Activated B cell treated with CpG ODN at 0.5 μM for 24 hours (primary cell): ENCODE measurements around the gene RLF. TPM values are rescaled to one million over a fixed set of nuclear protein-coding genes. Genes with fewer than 3 reads are reported as not detected.

Experiments
- ATAC-seq: fragments of 200-7000 bp; cut with Tn5 transposase; one replicate; pipeline ENCODE4 v1.10.0; 2021; ENCODE audit warnings: low read depth, mild to moderate bottlenecking, moderate library complexity
- CTCF ChIA-PET: fragments of 350-600 bp; sonication (Branson Sonifier 250); formaldehyde crosslinking; loops from one replicate; lab custom pipeline; 2021; ENCODE audit warnings: antibody characterized with exemption; lab: Charles Lee
- POLR2A ChIA-PET: fragments of 350-600 bp; sonication (Branson Sonifier 250); formaldehyde crosslinking; loops from one replicate; lab custom pipeline; 2021; ENCODE audit warnings: antibody characterized with exemption; lab: Charles Lee
- DNase-seq: peaks from one replicate; pipeline ENCODE4 v3.0.0; 2022
- H3K27ac Mint-ChIP-seq: one replicate; pipeline ENCODE4 v1.8.0; 2020; ENCODE audit warnings: mixed read lengths
- H3K27me3 Mint-ChIP-seq: one replicate; pipeline ENCODE4 v1.8.0; 2021; ENCODE audit warnings: mixed read lengths
- H3K36me3 Mint-ChIP-seq: one replicate; pipeline ENCODE4 v1.8.0; 2021; ENCODE audit warnings: low read depth, mixed read lengths
- H3K4me1 Mint-ChIP-seq: one replicate; pipeline ENCODE4 v1.8.0; 2021; ENCODE audit warnings: mixed read lengths
- H3K4me3 Mint-ChIP-seq: one replicate; pipeline ENCODE4 v1.8.0; 2020; ENCODE audit warnings: mild to moderate bottlenecking, mixed read lengths
- H3K9me3 Mint-ChIP-seq: one replicate; pipeline ENCODE4 v1.8.0; 2020; ENCODE audit warnings: mixed read lengths
- intact Hi-C: fragments of 100-400 bp; cut with micrococcal nuclease; formaldehyde crosslinking; loops from one replicate; pipeline ENCODE4 v1.15.1; 2024
- total RNA-seq: library from RNA; stranded (reverse); gene quantifications from 2 replicates; pipeline ENCODE4 v1.2.3, GENCODE V29; 2022
- TF ChIP-seq, protein P1 (sequence below): fragments of 200-600 bp; IDR thresholded peaks from one replicate; pipeline ENCODE4 v1.8.0; 2022; ENCODE audit warnings: antibody characterized with exemption, mild to moderate bottlenecking

Gene RLF
- total RNA-seq, 1 donor from 2014 or later = 19.2 TPM

DNA sequence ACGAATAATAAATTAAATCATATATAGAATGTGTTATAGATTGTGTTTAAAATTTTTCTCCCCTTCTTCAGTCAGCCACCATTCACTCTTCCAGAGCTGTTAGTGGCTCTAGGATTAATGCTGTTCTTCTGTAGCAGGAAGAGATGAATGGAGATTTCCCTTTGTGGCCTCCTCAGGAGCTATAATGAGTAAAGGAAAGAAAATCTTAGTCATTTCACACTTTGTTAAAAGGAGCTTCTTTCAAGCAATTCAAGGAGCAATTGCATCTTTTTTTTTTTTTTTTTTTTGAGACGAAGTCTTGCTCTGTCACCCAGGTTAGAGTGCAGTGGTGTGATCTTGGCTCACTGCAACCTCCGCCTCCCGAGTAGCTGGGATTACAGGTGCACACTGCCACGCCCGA is 62.9 kb downstream of the RLF start:
- no peak overlapping the region for H3K27ac Mint-ChIP-seq
- DNase-seq = no peak
- peaks cover 37% of the 10 kb centered on the region for H3K36me3 Mint-ChIP-seq
- no peaks in the 10 kb centered on the region for H3K27me3 Mint-ChIP-seq
- H3K4me1 Mint-ChIP-seq = no peaks in the 10 kb centered on the region
- ChIA-PET POLR2A (no interaction called here), CTCF (interaction anchor here (0.6 kb wide), 1 partner anchor 35 kb away, joined by 4 read pairs; no protein-coding TSS in a partner anchor)
- intact Hi-C loops = no loop called here
- no peak overlapping the region for H3K4me3 Mint-ChIP-seq
- TF ChIP-seq, protein P1, sequence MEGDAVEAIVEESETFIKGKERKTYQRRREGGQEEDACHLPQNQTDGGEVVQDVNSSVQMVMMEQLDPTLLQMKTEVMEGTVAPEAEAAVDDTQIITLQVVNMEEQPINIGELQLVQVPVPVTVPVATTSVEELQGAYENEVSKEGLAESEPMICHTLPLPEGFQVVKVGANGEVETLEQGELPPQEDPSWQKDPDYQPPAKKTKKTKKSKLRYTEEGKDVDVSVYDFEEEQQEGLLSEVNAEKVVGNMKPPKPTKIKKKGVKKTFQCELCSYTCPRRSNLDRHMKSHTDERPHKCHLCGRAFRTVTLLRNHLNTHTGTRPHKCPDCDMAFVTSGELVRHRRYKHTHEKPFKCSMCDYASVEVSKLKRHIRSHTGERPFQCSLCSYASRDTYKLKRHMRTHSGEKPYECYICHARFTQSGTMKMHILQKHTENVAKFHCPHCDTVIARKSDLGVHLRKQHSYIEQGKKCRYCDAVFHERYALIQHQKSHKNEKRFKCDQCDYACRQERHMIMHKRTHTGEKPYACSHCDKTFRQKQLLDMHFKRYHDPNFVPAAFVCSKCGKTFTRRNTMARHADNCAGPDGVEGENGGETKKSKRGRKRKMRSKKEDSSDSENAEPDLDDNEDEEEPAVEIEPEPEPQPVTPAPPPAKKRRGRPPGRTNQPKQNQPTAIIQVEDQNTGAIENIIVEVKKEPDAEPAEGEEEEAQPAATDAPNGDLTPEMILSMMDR = no peak
- H3K9me3 Mint-ChIP-seq = no peaks in the 10 kb centered on the region
- ATAC-seq = no peak

DNA sequence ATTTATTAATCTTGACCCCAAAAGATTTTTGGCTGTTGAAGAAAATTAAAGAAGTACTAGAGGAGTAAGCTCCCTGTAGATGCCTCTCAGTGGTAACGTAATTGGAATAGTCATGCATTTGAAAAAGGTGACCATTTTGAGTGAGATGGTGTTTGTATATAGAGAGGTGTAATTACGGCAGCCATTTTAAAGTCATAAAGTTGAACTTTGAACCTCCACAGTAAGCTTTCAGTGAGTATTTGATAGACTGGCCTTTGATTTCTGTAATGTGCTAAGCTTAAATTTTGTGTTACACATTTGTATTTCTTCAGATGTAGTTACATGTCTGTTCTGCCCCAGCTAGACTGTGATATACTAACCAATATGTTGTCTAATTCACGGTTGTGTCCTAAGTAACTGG is 65.0 kb downstream of the RLF start:
- DNase-seq = no peak
- intact Hi-C loops = no loop called here
- Mint-ChIP-seq H3K4me1 (no peaks in the 10 kb centered on the region), H3K36me3 (peaks cover 39% of the 10 kb centered on the region), H3K4me3 (no peak overlapping the region), H3K9me3 (no peaks in the 10 kb centered on the region), H3K27ac (no peak overlapping the region), H3K27me3 (no peaks in the 10 kb centered on the region)
- no peak for ATAC-seq
- CTCF ChIA-PET = no interaction called here
- POLR2A ChIA-PET = interaction anchor here (0.6 to 0.7 kb wide), 2 partner anchors 137 to 436 kb away, joined by 4 to 11 read pairs; no protein-coding TSS in a partner anchor
- TF ChIP-seq, protein P1 = no peak

DNA sequence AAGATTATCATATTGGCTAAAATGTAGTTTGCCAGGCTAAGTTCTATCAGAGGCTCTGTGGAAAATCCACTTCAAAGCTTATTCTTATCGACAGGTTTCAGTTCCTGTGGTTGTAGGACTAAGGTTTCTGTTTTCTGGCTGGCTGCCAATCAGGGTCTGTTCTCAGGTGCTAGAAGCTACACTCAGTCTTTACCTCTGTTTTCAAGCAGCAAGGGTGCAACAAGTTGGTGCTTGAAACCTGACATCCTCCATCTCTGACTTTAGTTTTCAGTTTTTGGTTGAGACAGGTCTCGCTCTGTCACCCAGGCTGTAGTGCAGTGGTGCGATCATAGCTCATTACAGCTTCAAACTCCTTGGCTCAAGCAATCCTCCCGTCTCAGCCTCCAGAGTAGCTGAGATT is 71.3 kb downstream of the RLF start:
- ChIA-PET POLR2A (interaction anchor here (0.6 to 1.0 kb wide), 4 partner anchors 24 to 83 kb away, joined by 3 to 6 read pairs (median 4); partner anchors contain the start of gene RLF), CTCF (interaction anchor here (1.6 to 1.8 kb wide), 2 partner anchors 83 to 106 kb away, joined by 4 read pairs; no protein-coding TSS in a partner anchor)
- DNase-seq (no peak), ATAC-seq (peak; percentile 86)
- intact Hi-C loops = loop anchor here (1.0 to 2.0 kb wide), 2 partner anchors 9 to 26 kb away; partner anchors contain the start of gene ZMPSTE24
- Mint-ChIP-seq H3K27ac (peak overlapping the region; percentile 24), H3K9me3 (no peaks in the 10 kb centered on the region), H3K4me1 (peaks cover 11% of the 10 kb centered on the region), H3K27me3 (no peaks in the 10 kb centered on the region), H3K4me3 (no peak overlapping the region), H3K36me3 (peaks cover 75% of the 10 kb centered on the region)
- TF ChIP-seq, protein P1 = no peak

DNA sequence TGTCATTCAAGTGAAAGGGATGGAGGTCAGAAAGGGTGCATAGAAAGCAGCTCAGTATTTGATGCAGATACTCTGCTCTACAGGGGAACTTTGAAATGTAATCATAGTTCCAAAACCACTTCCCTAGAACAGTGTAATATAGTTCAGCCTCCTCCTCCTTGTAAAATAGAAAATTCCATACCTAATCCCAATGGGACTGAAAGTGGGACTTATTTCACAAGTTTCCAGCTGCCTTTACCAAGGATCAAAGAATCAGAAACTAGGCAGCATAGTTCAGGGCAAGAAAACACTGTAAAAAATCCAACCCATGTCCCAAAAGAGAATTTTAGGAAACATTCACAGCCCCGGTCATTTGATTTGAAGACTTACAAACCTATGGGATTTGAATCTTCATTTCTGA is 78.4 kb downstream of the RLF start:
- Mint-ChIP-seq H3K27ac (no peak overlapping the region), H3K4me1 (peaks cover 11% of the 10 kb centered on the region), H3K4me3 (no peak overlapping the region), H3K36me3 (peaks cover 49% of the 10 kb centered on the region), H3K9me3 (no peaks in the 10 kb centered on the region), H3K27me3 (no peaks in the 10 kb centered on the region)
- intact Hi-C loops = no loop called here
- DNase-seq = no peak
- ChIA-PET CTCF (interaction anchor here (0.8 to 1.3 kb wide), 2 partner anchors 86 to 96 kb away, joined by 3 to 5 read pairs; no protein-coding TSS in a partner anchor), POLR2A (interaction anchor here (0.9 kb wide), 1 partner anchor 87 kb away, joined by 3 read pairs; no protein-coding TSS in a partner anchor)
- TF ChIP-seq, protein P1 = no peak
- no peak for ATAC-seq

DNA sequence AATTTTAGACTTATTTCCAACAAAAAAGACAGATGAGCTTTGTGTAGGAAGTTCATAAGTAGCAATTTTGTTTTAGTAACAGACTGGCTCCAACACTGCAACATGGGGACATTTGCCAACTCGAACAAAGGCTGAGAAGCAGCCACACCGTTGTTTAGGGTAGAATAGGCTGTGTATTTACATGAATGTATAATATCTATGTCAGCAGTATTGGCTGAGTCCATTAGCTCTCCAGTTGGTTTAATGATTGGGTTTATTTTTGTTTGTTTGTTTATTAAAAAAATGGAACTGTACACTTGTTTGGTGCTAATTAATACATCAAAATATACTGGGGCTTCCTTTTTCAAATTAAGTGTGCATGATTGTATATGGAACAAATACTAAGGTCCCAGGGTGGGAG is 79.2 kb downstream of the RLF start:
- no peak for DNase-seq
- Mint-ChIP-seq H3K36me3 (peaks cover 42% of the 10 kb centered on the region), H3K27me3 (no peaks in the 10 kb centered on the region), H3K4me3 (no peak overlapping the region), H3K9me3 (no peaks in the 10 kb centered on the region), H3K4me1 (peaks cover 11% of the 10 kb centered on the region), H3K27ac (no peak overlapping the region)
- ATAC-seq = no peak
- TF ChIP-seq, protein P1 = no peak
- ChIA-PET CTCF (interaction anchor here (1.3 kb wide), 1 partner anchor 87 kb away, joined by 5 read pairs; no protein-coding TSS in a partner anchor), POLR2A (interaction anchor here (0.6 to 1.6 kb wide), 3 partner anchors 75 to 182 kb away, joined by 3 to 5 read pairs (median 4); no protein-coding TSS in a partner anchor)
- intact Hi-C loops = no loop called here
